Femur (tissue), 1 donor: ENCODE measurements around the gene ZNF205.

ENCODE experiments used
- DNase-seq: peaks from one replicate; pipeline ENCODE4 v3.0.0-alpha.2; 2017

The ZNF205 gene

DNA sequence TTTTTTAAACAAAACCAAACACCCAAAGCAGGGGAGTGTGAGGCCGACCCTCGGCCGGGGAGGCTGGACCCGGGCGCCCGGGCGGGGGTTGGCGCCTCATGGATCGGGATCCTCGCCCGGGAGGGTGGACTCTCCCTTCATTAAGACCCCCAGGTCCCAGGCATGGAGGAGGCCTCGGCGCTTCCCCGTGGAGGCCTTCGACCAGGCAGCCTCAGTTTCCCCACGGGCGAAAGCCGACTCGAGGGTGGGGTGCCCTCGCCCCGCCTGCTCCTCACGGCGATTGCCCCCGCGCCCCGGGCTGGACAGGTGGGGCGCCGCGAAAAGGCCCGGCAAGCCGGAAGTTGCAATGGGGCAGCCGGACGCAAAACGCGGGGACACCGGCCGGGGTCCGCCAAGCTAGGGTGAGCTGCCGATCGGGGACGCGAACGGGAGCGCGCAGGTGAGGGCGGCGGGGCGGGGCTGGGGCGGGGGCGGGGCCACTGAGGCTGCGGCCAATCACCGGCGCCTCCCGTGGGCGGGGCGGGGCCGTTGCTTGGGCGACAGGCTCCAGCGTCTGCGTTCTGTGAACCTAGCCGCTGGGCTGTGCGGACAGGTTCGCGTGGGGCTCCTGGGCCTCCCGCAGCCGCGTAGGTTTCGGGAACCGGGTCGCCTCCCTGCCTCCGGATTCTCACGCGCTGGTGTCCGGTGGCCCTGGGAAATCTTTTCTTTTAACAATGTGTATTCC lies 6.0 kb upstream of the ZNF205 start:
- peak; percentile 95 for DNase-seq

DNA sequence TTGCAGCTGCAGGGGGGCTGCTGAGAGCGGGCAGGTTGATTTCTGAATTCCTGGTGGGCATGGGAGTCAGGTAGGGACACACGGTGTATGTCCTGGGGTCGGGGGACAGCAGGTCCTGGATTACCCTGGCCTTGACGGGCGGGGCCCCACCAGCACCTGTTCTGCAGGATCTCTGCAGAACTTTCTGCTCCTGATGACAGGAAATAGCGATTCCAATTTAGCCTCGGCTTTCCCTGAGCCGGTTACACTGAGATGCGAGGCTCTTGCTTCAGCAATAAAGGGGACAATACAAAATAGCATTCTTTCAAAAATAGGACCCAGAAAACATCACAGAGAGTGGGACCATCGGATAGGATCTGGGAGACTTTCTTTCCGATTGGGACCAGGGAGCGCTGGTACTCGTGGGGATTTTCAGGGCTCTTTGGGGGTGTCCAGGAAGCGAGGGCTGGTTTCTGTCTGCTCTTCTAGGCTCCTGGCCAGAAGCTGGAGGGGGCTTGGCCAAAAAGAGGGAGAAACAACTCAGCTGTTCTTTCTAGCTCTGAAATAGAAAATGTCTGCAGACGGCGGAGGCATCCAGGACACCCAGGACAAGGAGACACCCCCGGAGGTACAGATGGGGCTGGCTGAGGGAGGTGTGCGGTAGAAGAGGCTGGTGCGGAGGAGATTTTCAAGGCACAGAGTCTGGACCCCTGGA lies 642 bp downstream of the ZNF205 start:
- DNase-seq, result peak; percentile 59

DNA sequence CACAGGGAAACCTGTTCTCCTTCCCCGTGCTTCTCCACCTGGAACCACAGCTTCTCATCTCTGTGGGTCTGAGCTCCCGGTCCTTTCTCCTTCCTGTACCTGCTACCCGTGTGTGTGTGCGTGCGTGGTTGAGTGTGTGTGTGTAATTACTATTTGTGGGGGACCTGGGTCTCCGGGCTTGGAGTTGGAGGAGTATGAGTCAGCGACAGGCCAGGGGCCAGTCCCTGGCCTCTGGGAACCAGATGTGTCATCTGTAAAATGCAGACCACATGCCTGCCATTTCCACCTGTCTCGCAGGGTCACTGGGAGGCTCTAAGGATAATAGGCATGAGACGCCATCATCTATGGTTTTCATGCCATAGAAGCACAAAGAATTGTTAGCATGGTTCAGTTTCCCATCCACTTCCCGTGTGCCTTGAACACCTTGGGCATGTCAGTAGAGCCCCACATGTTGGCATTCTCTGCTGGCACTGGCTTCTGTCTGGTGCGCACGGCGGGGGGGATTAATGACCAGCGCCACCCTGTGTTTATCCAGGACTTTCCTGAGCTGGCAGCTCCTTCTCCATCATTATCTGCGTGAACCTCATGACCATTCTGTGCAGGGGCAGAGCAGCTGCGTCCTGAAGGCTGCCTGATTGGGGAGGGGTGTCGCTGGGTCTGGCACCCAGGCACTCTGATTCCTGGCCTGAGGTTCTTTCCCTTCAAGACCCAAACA lies 1.5 kb downstream of the ZNF205 start:
- no peak for DNase-seq

DNA sequence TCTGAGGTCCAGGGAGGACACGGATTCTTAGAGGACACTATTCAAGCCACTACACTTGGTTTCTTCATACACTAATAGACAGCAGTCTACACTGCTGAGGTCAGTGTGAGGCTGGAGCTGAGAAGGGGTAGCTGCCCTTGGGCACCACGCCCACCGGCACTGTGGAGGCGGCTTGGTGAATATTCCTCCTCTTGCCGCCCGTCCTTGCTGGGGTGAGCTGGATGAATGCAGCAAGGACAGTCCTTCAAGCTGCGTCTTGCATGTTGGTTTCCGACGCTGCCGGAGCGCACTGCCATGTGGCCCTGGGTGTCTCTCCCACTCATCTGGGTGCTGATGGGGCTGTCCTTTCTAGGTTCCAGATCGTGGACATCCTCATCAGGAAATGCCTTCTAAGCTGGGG lies 2.6 kb downstream of the ZNF205 start:
- no peak for DNase-seq

DNA sequence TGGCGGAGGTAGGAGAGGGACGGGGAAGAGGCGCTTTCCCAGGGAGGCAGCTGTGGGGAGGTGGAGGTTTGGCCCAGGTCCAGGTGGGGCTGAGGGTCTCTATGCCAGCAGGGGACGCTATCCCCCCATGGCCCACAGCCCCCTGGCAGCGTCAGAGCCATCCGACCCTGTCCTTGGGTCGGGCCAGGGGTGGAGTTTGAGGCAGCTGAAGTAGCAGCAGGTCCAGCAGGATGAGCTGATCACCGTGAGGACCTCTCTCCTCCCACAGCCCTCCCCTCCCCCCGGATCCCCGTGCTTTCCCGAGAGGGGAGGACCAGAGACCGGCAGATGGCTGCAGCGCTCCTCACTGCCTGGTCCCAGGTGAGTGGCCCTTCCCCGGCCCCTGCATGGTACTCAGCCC lies 3.2 kb downstream of the ZNF205 start:
- DNase-seq, result no peak

DNA sequence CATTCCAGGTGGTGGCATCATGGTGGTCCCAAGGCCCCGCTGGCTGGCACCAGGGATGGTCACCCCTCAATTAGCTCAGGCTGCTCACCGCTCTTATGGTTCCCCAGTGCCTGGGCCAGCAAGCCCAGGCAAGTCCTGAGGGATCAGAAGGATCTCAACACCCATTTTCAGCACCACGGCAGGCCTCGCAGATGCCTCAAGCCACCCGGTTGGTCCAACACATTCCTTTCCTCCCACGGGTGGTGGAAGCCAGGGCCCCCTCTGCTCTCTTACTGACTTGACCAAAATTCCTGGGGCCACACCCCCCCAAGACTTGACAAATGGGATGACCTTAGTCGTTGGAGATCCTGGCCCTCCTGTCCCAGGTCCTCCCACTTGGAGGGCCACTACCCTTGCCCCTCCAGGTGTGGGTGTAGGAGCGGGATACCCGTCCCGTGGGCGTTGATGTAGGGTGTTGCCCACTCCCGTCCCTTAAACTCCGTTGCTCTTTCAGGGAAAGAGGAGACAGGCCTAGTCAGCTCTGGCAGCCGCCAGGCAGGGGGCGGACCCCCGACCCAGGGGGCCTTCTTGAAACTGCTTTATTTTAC lies 5.9 kb downstream of the ZNF205 start:
- peak; percentile 13 for DNase-seq

DNA sequence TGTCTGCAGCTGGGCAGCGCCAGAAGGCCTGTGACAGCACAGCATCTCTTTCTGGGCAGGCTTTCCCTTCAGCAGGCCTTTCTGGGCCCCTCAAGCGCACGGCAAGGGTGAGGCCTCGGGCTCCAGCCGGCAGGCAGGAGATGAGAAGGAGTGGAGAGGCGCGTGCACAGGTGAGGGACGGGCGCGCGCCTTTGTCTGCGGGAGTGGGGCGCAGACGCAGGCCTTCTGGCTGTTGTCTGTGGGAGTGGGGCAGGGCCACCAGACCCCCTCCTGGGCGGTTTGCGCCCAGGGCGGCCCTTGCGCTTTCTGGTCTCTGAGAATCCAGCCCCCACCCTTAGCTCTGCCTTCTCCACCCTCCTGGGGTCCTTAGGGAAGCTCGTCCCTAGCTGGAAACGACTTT lies 6.5 kb downstream of the ZNF205 start:
- DNase-seq, result peak; percentile 12

DNA sequence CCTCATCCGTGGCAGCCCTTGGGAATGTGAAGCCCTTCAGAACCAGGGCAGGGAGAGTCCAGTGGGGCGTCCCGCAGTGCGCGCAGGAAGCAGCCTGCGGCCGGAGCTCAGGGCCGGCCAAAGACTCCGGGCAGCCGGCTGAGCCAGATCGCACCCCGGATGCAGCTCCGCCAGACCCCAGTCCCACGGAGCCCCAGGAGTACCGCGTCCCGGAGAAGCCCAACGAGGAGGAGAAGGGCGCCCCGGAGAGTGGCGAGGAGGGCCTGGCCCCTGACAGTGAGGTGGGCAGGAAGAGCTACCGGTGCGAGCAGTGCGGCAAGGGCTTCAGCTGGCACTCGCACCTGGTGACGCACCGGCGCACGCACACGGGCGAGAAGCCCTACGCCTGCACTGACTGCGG lies 6.9 kb downstream of the ZNF205 start:
- DNase-seq, result peak; percentile 18

DNA sequence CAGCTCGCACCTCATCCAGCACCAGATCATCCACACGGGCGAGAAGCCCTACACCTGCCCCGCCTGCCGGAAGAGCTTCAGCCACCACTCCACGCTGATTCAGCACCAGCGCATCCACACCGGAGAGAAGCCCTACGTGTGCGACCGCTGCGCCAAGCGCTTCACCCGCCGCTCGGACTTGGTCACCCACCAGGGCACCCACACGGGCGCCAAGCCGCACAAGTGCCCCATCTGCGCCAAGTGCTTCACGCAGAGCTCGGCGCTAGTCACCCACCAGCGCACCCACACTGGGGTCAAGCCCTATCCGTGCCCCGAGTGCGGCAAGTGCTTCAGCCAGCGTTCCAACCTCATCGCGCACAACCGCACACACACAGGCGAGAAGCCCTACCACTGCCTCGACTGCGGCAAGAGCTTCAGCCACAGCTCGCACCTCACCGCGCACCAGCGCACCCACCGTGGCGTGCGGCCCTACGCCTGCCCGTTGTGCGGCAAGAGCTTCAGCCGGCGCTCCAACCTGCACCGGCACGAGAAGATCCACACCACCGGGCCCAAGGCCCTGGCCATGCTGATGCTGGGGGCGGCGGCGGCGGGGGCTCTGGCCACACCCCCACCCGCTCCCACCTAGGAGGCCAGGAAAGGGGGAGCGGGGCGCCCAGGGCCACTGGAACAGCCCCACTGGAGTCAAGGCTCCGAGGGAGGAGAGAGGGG lies 7.5 kb downstream of the ZNF205 start:
- peak; percentile 17 for DNase-seq

DNA sequence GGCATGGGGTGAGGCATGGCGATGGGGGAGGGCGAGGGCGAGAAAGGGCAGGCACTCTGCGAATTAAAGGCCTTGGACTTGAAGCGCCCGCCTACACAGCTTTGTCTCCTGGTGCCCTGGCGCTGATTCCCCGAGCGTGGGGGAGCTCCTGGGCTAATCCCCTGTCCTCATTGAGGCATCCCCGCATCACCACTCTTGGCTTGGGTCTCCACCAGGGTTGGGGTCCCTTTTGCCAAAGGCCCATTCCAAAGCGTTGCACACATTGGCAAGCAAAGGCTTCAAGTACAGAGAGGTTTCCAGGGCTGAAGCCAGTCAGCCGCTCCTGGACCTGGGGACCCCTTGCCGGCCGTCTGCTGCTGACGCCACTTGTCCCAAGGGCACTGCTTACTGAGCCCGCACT lies 8.0 kb downstream of the ZNF205 start:
- DNase-seq, result peak; percentile 16

DNA sequence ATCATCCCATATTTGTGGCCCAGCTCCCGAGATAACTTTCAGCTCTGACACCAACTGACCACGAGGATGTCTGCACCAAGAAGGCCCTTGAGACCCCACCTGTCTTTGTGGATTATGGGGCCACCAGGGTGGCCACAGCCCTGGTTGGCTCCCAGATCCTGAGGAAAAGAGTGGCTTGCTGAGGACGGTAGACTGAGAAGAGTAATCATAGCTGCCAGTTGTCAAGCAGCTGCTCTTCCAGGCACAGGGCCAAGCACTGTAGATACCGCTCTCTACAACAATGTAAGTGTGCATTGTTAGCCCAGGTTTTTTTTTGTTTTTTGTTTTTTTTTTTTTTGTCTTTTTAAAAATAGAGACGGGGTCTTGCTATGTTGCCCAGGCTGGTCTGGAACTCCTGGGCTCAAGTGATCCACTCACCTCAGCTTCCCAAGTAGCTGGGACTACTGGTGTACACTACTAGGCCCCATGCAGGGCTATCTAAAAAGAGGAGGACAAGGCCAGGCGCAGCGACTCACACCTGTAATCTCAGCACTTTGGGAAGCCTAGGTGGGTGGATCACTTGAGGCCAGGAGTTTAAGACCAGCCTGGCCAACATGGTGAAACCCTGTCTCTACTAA lies 9.6 kb downstream of the ZNF205 start:
- peak; percentile 71 for DNase-seq

DNA sequence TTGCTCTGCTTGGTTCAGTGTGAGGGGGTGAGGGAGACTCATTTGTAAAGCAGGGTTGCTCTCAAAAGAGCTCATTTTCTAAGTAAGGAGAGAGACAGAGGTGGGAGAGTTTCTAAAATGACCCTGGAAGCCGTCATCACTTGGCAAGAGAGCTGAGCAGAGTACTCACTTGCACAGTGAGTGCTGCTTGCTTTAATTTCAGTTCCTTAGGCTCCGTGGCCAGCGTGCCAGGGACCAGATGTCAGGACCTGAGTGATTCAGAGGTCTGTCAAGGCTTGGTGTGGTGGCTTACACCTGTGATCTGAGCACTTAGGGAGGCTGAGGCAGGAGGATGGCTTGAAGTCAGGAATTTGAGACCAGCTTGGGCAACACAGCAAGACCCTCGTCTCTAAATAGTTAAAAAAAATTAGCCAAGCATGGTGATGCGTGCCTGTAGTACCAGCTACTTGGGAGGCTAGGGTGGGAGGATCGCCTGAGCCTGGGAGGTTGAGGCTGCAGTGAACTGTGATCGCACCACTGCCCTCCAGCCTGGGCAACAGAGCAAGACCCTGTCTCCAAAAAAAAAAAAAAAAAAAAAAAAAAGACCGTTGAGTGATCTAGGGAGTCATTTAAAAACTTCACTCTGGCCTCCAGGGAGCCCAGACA lies 10.7 kb downstream of the ZNF205 start:
- DNase-seq, result peak; percentile 15

DNA sequence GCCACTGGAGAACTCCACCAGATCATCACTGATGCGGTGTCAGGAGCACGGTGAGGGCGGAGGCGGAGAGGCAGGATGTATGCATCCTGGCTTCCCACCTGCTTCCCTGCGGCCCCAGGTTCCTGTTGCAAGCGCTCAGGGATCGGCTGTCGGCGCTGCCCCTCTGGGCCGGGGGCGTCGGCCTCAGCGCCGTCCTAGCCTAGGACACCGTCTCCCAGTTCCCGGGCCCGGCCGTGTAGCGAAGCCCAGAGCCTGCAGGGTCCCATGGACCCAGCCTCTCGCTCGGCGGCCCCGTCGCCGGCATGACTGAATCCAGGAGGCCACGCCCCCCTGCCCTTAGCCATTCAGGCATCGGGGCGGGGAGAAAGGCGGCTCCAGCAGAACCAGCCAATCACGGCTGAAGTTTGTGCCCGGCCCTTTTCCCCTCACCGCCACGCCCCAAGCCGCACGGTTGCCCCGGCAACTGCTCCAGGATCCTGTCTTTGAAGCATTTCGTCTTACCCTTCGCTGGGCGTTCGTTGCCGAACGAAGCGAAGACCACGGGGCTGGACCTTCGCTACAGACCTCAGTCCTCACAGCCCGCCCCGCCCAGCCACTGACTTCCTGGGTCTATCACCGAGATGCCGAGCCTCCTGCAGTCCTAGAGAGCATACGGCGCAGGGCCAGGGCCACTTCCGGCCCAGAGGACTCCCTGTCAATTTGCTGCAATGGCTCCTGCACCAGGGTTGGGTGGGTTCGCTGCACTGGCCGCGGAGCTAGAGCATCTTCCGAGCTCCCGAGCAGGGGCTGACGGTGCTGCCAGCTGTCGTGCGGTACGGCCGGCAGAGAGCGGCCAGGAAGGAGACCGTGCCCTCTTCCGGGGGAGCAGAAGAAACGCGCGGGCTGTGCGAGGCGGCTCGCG lies 11.8 kb downstream of the ZNF205 start:
- peak; percentile 98 for DNase-seq

DNA sequence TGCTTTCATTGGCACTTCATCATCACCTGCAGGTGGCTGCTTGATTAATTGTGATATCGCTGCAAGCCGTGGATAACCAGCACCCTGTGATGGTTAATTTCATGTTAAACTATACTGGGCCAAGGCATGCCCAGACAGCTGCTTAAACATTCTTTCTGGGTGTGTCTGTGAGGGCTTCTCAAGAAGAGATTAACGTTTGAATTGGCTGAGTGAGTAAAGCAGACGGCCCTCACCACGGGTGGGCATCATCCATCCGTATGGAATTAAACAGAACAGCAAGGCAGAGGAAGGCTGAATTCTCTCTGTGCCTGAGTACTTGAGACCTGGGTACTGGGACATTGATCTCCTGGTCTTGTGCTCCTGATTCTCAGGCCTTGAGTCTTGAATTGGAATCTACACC lies 15.4 kb downstream of the ZNF205 start:
- no peak for DNase-seq

DNA sequence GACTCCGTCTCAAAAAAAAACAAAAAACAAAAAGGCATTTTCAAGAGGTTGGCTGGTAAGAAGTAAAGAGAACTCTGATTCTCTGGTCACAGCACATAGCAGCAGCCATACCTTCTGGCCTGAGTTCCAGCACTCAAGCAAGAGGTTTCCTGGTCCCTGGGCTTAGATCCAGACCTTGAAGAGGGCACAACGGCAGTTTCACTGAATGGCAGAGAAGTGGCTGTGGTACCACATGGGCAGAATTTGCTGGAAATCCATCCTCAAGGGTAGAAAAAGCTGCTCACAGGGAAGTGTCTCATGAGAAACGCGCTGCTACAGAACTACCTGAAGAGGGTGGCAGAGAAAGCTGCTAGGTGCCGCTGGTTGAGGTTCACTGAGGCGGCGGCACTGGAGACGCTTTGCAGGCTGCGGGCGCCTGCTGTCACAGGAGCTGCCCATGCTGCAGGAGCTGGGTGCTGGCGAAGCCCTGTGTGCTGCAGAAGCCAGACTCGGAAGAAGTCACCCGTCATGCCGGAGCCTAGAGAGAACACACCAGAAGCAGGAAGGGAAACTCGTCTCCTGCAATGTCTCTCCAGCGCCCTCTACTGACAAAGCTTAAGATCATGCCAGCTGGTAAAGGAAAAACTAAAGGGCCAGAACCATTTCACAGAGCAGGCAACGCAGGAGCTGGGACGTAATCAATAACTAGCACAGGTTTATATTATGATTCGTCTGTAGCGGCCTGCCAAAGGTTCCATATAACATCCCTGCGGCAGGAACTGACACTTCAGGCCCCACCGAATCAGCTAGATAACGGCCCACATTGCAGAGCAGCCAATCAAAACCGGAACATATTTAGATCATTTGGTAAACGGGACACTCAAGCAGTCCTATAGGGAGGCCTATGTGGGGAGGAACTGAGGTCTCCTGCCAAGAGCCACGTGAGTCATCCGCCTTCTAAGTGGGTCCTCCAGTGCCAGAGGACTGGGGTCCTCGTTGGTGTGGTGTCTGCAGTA lies 17.0 kb downstream of the ZNF205 start:
- DNase-seq, result peak; percentile 84

DNA sequence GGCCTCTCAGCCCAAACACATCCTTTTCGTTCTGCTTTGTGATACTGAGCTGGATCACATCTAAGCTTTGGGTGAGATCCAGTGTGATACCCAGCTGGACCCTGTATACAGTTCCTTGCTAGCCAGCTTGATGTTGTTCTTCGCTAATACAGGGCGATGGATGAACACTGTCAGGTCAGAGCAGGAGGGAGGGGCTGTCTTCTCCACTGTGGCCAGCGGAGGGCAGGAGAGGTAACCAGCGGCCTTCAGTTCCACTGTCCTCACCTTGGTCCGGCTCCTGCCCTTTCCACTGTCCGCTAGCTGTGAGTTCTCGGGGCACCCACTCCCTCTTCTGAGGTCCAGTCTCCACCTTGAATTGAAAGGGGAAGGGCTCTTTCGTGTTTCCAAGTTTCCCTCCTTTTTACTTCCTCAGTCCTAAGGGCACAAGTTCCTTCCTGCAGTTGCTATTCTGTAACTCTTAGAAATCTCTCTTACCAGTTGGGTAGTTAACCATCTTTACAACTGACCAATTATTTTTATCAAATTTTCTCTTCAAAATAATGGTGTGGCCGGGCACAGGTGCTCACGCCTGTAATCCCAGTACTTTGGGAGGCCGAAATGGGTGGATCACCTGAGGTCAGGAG lies 19.5 kb downstream of the ZNF205 start:
- DNase-seq, result peak; percentile 38

DNA sequence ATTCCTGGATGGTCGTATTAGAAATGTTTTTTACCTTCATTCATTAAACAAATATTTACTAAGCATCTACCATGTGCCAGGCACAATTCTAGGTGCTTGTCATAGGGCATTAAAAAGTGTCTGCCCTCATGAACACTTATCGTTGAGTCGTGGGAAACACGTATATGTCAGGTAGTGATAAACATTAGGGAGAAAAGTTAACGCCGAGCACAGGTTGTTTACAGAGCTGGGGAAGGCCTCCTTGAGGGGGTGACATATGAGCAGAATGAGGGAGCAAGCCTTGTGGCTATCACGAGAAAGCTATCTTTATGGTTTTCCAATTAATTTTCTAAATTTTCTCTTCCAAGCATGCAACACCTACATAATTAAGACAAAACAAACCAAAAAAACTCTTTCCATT lies 21.5 kb downstream of the ZNF205 start:
- no peak for DNase-seq

DNA sequence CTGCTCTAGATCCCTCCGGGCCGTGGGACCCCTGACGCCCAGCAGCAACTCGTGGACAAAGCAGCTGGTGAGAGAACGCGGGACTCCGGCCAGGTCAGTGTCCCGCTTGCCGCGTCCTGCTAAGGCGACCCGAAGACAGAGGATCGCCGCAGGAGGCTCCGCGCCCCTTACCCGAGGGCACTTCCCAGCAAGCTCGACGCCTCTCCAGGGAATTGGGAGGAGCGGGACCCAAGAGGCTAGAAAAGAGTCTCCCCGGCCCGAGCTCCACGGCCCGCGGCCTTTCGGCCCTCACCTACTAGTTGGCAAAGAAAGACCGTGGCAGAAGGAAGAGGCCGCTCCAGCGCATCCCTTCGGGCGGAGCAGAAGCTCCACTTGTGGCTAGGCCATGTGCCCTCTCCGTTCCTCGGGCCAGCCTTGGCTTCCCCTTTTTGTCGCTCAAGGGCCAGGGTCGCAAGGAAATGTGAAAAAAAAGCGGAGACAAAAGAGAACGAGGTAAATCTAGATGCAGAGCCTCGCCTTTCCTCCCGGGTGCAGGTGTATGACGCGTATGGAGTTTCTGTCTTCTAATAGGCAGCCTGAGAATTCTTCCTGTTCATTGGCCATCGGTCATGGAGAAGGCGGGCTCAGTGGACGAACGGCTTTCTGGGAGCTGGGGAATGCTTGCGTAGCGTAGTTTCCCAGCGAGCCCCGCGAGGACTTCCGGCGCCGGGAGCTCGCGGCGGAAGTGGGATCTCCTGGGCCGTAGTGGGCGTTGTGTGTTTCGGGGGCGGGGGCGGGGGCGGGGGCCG lies 22.1 kb downstream of the ZNF205 start, which contains the start of gene ZNF213:
TSS of gene ZNF213 (plus strand) at position 692 of the 788 bp plus-strand sequence. CDS start 2,252 bp downstream, outside the sequence.
- DNase-seq, result peak; percentile 98
